Activated CD4-positive, alpha-beta memory T cell treated with anti-CD3 and anti-CD28 coated beads for 36 hours (primary cell): Measurements from ENCODE around the gene PALM2AKAP2. TPM values are rescaled to one million over a fixed set of nuclear protein-coding genes. Genes with fewer than 3 reads are reported as not detected.
A peak's percentile ranks its signal among the peaks of the same experiment; 100 is the strongest.
"Not testable (repeated sequence)": the region's sequence is repeated elsewhere in the genome, so short reads cannot be mapped to it uniquely, and the experiment has no call there.

Experiments used
- CTCF ChIA-PET: fragments of 350-600 bp; sonication (Branson Sonifier 250); formaldehyde crosslinking; loops from one replicate; lab custom pipeline; 2021; ENCODE audit warnings: antibody characterized with exemption, inconsistent platforms; lab: Charles Lee
- POLR2A ChIA-PET: fragments of 350-600 bp; sonication (Branson Sonifier 250); formaldehyde crosslinking; loops from one replicate; lab custom pipeline; 2021; ENCODE audit warnings: antibody characterized with exemption; lab: Charles Lee
- DNase-seq: peaks from one replicate; pipeline ENCODE4 v3.0.0-alpha.2; 2020
- H3K27ac Mint-ChIP-seq: one replicate; pipeline ENCODE4 v1.8.0; 2021; ENCODE audit warnings: mixed read lengths
- H3K27me3 Mint-ChIP-seq: one replicate; pipeline ENCODE4 v1.8.0; 2021; ENCODE audit warnings: mixed read lengths
- H3K36me3 Mint-ChIP-seq: one replicate; pipeline ENCODE4 v1.8.0; 2021; ENCODE audit warnings: mixed read lengths
- H3K4me1 Mint-ChIP-seq: one replicate; pipeline ENCODE4 v1.8.0; 2021; ENCODE audit warnings: low read depth, mixed read lengths
- H3K4me3 Mint-ChIP-seq: one replicate; pipeline ENCODE4 v1.8.0; 2021; ENCODE audit warnings: mild to moderate bottlenecking, mixed read lengths
- H3K9me3 Mint-ChIP-seq: one replicate; pipeline ENCODE4 v1.8.0; 2021; ENCODE audit warnings: mixed read lengths
- intact Hi-C: fragments of 100-400 bp; cut with micrococcal nuclease; formaldehyde crosslinking; loops from one replicate; pipeline ENCODE4 v1.15.1; 2023
- total RNA-seq, 2 experiments: library from RNA; stranded (reverse); gene quantifications; one replicate each; pipeline ENCODE4 v1.2.3, GENCODE V29; 2021

PALM2AKAP2 gene
- total RNA-seq, 2 experiments from 2014 or later = 0.36 TPM; not detected in 1

- intact Hi-C loops = no loop called here
- Mint-ChIP-seq H3K36me3 (no peaks in the 10 kb centered on the region), H3K27ac (no peak overlapping the region), H3K27me3 (peaks cover 4% of the 10 kb centered on the region), H3K9me3 (no peaks in the 10 kb centered on the region), H3K4me1 (no peaks in the 10 kb centered on the region), H3K4me3 (no peak overlapping the region)
- CTCF ChIA-PET = no interaction called here
- DNase-seq = no peak
- POLR2A ChIA-PET = no interaction called here
These were observed 33.8 kb downstream of the PALM2AKAP2 start for GRCh38 chr9:109813829-109814228.

GRCh38 chr9:109815366-109815947 is 35.5 kb downstream of the PALM2AKAP2 start:
- H3K4me1 Mint-ChIP-seq = no peaks in the 10 kb centered on the region
- intact Hi-C loops = no loop called here
- no peaks in the 10 kb centered on the region for H3K36me3 Mint-ChIP-seq
- DNase-seq = no peak
- CTCF ChIA-PET = no interaction called here
- no peak overlapping the region for H3K4me3 Mint-ChIP-seq
- POLR2A ChIA-PET = no interaction called here
- H3K27ac Mint-ChIP-seq = no peak overlapping the region
- no peaks in the 10 kb centered on the region for H3K9me3 Mint-ChIP-seq
- H3K27me3 Mint-ChIP-seq = peaks cover 5% of the 10 kb centered on the region

DNA sequence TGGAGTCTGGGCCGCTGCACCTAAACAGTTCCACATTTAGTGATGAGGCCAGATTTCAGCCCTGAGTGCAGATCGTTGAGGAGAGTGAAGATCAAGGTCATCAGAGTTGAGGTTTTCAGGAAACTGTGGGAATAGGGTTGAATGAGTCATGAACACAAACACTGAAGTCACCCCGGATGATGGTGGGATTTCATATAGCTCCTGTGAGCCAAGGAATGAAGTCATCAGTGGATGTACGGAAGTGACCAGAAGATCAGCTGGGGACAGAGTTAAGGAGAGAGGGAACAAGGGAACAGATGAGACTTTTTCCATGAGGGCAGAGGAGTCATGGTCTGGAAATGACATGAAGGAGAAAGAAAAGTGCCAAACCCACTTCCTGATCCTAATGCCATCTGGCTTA is 36.5 kb downstream of the PALM2AKAP2 start:
- Mint-ChIP-seq H3K27me3 (peaks cover 4% of the 10 kb centered on the region), H3K27ac (no peak overlapping the region), H3K9me3 (no peaks in the 10 kb centered on the region), H3K4me1 (no peaks in the 10 kb centered on the region), H3K36me3 (no peaks in the 10 kb centered on the region), H3K4me3 (no peak overlapping the region)
- no peak for DNase-seq
- intact Hi-C loops = no loop called here
- CTCF ChIA-PET = interaction anchor here (0.9 to 3.6 kb wide), 6 partner anchors 11 to 402 kb away, joined by 3 to 31 read pairs (median 5); no protein-coding TSS in a partner anchor
- POLR2A ChIA-PET = no interaction called here

- Mint-ChIP-seq H3K36me3 (no peaks in the 10 kb centered on the region), H3K4me1 (no peaks in the 10 kb centered on the region), H3K27ac (no peak overlapping the region), H3K9me3 (no peaks in the 10 kb centered on the region), H3K4me3 (no peak overlapping the region), H3K27me3 (peaks cover 6% of the 10 kb centered on the region)
- POLR2A ChIA-PET = no interaction called here
- CTCF ChIA-PET = interaction anchor here (0.5 to 3.6 kb wide), 10 partner anchors 11 to 401 kb away, joined by 3 to 31 read pairs (median 4); no protein-coding TSS in a partner anchor
- no peak for DNase-seq
- intact Hi-C loops = no loop called here
These were observed 37.3 kb downstream of the PALM2AKAP2 start for GRCh38 chr9:109817146-109817845.

GRCh38 chr9:109817846-109818472 is 38.0 kb downstream of the PALM2AKAP2 start:
- ChIA-PET CTCF (interaction anchor here (0.5 to 3.6 kb wide), 11 partner anchors 11 to 400 kb away, joined by 3 to 31 read pairs (median 4); no protein-coding TSS in a partner anchor), POLR2A (no interaction called here)
- intact Hi-C loops = loop anchor here (2.0 kb wide), 1 partner anchor 243 kb away; no protein-coding TSS in a partner anchor
- H3K9me3 Mint-ChIP-seq = no peaks in the 10 kb centered on the region
- peaks cover 10% of the 10 kb centered on the region for H3K27me3 Mint-ChIP-seq
- no peaks in the 10 kb centered on the region for H3K36me3 Mint-ChIP-seq
- H3K4me3 Mint-ChIP-seq = no peak overlapping the region
- no peak overlapping the region for H3K27ac Mint-ChIP-seq
- H3K4me1 Mint-ChIP-seq = no peaks in the 10 kb centered on the region
- peak; percentile 43 for DNase-seq

- ChIA-PET POLR2A (no interaction called here), CTCF (no interaction called here)
- Mint-ChIP-seq H3K4me3 (no peak overlapping the region), H3K27ac (no peak overlapping the region), H3K9me3 (no peaks in the 10 kb centered on the region), H3K4me1 (no peaks in the 10 kb centered on the region), H3K36me3 (no peaks in the 10 kb centered on the region), H3K27me3 (peaks cover 15% of the 10 kb centered on the region)
- no peak for DNase-seq
- intact Hi-C loops = no loop called here
These were observed 41.7 kb downstream of the PALM2AKAP2 start for GRCh38 chr9:109821711-109822110.

DNA sequence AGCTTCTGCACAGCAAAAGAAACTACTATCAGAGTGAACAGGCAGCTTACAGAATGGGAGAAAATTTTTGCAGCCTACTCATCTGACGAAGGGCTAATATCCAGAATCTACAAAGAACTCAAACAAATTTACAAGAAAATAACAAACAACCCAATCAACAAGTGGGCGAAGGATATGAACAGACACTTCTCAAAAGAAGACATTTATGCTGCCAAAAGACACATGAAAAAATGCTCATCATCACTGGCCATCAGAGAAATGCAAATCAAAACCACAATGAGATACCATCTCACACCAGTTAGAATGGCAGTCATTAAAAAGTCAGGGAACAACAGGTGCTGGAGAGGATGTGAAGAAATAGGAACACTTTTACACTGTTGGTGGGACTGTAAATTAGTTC is 45.4 kb downstream of the PALM2AKAP2 start:
- H3K4me3 Mint-ChIP-seq, POLR2A ChIA-PET, DNase-seq, H3K9me3 Mint-ChIP-seq, CTCF ChIA-PET, H3K4me1 Mint-ChIP-seq, H3K36me3 Mint-ChIP-seq, H3K27ac Mint-ChIP-seq, intact Hi-C loops: not testable (repeated sequence)
- H3K27me3 Mint-ChIP-seq = peaks cover 13% of the 10 kb centered on the region

GRCh38 chr9:109826559-109826958 is 46.6 kb downstream of the PALM2AKAP2 start:
- Mint-ChIP-seq H3K9me3 (no peaks in the 10 kb centered on the region), H3K4me1 (no peaks in the 10 kb centered on the region), H3K4me3 (no peak overlapping the region), H3K36me3 (no peaks in the 10 kb centered on the region), H3K27ac (no peak overlapping the region), H3K27me3 (peaks cover 13% of the 10 kb centered on the region)
- intact Hi-C loops = no loop called here
- CTCF ChIA-PET = no interaction called here
- POLR2A ChIA-PET = interaction anchor here (0.6 kb wide), 1 partner anchor 56 kb away, joined by 4 read pairs; no protein-coding TSS in a partner anchor
- no peak for DNase-seq

DNA sequence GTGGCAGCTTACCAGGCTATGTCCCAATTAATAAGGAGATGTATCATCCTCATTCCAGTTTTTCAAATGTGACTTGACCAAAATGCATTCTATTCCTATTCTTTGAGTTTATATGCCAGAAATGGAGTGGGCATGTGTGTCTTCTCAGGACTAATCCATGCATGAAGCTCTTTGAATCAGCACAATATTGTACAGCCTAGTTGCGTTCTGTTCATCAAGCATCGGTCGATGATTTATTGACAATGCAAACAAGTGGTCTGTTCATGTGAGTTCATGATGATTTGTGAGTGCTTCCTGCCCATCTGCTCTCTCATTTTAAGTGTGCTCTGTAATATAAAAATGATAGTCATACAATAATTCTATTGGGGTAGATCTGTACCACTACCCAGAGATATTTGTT is 48.3 kb downstream of the PALM2AKAP2 start:
- Mint-ChIP-seq H3K27ac (no peak overlapping the region), H3K36me3 (no peaks in the 10 kb centered on the region), H3K27me3 (peaks cover 10% of the 10 kb centered on the region), H3K4me3 (no peak overlapping the region), H3K4me1 (no peaks in the 10 kb centered on the region), H3K9me3 (no peaks in the 10 kb centered on the region)
- intact Hi-C loops = no loop called here
- DNase-seq = no peak
- CTCF ChIA-PET = no interaction called here
- POLR2A ChIA-PET = no interaction called here
